RPMI7951 (cell line): ENCODE results near the gene HMGB1. TPM values are rescaled to one million over a fixed set of nuclear protein-coding genes. Genes with fewer than 3 reads are reported as not detected.

Source experiments
- total RNA-seq: library from RNA; depleted of rRNA; stranded (reverse); fragments of >200 nt; shearing (Covaris generic); gene quantifications from 2 replicates; pipeline ENCODE4 v1.2.3, GENCODE V29; 2014; rRNA removed

The HMGB1 gene
- total RNA-seq, 1 experiment from 2014 or later, result 737 TPM

Other genes starting within 250 kb of the HMGB1 start
- gene KATNAL1, start 158.4 kb downstream of the HMGB1 start, total RNA-seq, result 22.7 and 25.2 TPM in 2 replicates
- gene UBE2L5, start 43.4 kb downstream of the HMGB1 start, total RNA-seq, result not detected in 2 replicates
- 18.3 and 20.1 TPM in 2 replicates for gene USPL1, start 152.0 kb upstream of the HMGB1 start, total RNA-seq